ENCODE results near the gene TRAPPC1.

TRAPPC1 gene

DNA sequence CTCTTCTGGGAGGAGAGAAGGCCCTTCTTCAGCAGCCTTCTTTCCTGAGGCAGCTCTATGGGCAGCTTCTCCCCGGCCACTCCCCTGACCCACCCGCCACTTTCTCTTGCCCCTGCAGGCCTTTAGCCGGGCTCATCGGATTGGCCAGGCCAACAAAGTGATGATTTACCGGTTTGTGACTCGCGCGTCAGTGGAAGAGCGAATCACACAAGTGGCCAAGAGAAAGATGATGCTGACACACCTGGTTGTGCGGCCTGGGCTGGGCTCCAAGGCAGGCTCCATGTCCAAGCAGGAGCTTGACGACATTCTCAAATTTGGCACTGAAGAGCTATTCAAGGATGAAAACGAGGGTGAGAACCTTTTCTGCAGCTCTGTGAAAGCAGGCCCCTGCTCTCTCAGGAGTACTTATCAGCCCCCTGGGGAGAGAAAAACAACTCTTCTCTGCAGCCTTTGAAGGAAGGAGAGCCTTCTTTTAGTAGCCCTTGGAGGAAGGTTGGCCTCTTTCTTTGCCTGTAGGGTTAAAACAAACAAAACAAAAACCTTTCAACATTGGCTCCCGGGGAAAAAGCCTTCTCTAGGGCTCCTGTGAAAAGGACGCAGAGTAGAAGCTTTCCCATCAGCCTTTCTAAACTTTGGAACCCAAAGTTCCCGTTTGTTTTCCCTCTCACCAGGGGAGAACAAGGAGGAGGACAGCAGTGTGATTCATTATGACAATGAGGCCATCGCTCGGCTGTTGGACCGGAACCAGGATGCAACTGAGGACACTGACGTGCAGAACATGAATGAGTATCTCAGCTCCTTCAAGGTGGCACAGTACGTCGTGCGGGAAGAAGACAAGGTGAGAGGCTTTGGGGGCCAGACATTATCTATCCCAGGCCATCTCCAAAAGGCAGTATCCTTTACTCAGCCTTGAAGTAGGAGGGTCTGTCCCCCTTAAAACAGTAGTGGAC lies 28.3 kb downstream of the TRAPPC1 start:
- no peak for DNase-seq (ENCODE audit: low read depth)

DNA sequence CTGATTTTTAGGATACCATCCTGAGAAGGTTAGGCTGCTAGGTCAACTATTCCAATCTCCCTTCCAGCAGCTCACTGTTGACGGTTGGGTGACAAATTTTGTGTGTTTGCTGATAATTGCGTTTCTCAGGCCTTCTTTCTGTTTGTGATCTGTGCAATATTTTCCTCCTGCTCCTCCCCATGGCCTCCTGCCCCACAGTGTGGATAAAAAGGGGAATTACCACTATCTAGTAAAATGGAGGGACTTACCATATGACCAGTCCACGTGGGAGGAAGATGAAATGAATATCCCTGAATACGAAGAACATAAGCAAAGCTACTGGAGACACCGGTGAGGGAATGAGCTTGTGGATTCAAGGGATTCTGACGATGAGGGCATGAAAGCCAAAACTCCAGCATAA lies 34.0 kb downstream of the TRAPPC1 start:
- peak; percentile 75 for DNase-seq (ENCODE audit: low read depth)

DNA sequence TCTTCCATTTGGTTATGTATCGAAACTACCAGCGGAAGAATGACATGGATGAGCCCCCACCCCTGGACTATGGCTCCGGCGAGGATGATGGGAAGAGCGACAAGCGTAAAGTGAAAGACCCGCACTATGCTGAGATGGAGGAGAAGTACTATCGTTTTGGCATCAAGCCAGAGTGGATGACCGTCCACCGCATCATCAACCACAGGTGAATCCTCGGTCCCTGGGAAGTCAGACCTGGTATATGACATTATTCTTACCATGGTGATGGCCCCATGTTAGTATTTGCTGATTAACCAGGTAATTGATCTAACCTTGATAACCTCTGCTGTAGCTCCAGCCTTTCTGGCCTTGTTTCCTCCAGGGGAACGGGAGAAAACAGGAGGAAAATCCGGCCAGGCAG lies 34.7 kb downstream of the TRAPPC1 start:
- no peak for DNase-seq (ENCODE audit: low read depth)

DNA sequence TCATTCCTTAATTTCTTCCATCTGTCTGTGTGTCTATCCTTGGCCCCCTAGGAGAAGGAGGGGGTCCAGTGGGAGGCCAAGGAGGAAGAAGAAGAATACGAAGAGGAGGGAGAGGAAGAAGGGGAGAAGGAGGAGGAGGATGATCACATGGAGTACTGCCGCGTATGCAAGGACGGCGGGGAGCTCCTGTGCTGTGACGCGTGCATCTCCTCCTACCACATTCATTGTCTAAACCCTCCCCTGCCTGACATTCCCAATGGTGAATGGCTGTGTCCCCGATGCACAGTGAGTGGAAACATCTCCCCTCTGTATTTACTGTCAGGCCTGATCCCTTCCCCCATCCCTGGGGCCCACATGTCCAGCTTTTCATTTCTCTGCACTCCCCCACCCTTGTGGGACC lies 36.9 kb downstream of the TRAPPC1 start:
- DNase-seq (ENCODE audit: low read depth), result no peak

DNA sequence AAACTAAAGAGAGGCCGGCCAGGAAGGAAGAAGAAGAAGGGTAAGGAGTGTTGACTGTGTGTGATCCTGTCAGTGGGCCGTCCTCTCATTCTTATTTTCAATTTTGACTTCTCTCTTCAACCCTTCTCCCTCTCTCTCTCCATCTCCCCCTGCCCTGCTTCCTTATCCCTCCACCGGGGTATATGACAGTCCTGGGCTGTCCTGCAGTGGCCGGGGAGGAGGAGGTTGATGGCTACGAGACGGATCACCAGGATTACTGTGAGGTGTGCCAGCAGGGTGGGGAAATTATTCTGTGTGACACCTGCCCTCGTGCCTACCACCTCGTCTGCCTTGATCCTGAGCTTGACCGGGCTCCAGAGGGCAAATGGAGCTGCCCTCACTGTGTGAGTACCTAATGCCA lies 37.5 kb downstream of the TRAPPC1 start:
- no peak for DNase-seq (ENCODE audit: low read depth)

DNA sequence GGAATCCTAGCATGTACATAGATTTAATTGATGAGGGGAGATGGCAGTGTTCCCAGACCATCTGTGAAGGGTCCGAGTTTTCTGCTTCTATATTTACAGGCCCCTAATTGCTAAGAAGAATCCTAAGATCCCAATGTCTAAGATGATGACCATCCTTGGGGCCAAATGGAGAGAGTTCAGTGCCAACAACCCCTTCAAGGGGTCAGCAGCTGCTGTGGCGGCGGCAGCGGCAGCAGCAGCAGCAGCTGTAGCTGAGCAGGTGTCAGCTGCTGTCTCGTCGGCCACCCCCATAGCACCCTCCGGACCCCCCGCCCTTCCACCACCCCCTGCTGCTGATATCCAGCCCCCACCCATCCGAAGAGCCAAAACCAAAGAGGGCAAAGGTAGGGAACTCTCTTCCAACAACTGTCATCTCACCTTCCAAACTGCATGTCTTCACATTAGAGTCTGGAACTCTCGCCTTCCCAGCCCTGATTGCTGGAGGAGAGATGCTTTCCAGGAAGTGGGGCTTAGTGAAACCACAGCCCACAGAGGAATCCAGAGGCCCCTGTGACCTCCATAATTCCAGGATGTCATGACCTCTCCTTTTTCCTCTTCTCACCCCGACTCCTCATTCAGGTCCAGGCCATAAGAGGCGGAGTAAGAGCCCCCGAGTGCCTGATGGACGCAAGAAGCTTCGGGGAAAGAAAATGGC lies 38.4 kb downstream of the TRAPPC1 start:
- DNase-seq (ENCODE audit: low read depth), result no peak

DNA sequence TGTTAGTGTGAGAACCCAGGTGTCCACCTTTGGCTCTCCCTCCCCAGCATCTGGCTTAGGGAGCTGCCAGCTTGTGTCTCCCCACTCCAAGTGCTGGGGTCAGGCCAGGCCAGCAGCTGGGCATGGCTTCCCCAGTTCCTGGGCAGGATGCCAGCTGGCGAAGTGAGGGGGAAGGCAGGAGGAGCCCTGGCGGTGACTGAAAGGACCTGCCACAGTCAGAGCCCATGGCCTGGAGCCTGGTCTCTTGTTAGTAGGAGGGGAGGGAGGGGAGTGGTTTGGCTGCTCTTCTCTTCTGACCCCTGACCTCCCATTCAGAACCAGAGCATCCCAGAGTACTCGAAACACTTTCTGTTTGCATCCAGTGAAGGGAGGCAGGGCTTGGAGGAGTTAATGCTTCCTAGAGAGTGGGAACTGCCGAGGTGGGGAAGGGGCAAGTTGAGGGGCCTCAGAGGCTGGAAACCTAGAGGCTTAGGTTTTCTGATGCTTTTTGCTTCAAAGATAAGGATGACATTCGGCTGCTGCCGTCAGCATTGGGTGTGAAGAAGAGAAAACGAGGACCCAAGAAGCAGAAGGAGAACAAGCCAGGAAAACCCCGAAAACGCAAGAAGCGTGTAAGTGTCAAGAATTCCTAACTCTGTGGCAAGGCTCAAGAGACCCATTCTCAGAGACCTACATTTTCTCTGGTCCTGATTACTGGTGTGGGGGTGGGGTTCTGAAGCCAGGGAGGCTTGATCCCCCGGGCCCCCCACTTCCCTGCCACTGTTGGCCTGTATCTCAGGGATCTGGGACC lies 42.4 kb downstream of the TRAPPC1 start:
- peak; percentile 79 for DNase-seq (ENCODE audit: low read depth)

DNA sequence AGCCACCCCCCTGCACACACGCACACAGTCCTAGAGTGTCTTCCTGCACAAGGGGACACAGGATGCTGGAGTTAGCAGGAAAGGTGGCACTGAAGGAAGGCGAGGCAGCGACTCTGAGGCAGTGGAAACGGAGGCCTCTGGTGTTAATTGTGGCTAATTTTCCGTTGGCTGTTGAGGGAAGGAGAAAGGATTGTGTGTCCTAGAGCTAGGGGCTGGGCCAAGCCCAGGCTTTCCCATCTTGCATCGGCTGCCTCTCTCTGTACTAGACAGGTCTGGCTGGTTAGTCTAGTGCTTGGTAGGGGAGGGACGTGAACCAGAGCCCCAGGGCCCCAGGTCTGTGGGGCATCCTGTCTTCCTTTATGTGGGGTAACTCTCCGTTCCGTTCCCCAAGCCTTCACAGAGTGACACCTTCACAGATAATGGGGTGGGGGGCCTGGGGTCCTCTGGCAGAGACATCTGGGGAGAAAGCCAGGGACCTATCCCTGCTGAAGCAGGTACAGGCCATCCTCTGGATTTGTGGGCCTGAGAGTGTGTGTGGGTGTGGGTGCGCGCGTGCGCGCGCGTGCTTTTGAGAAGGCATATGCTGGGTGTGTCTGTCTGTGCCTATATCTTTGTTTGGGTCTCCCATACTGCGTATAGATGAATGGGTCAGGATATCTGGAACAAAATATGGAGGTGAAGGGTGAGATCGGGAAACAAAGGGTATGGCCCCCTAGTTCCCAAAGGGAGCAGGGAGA lies 43.4 kb downstream of the TRAPPC1 start, which contains the start of gene CHD3:
CHD3 (plus strand) TSS at position 606 of the 737 bp plus-strand sequence. CDS start 212 bp downstream, outside the sequence.
- DNase-seq (ENCODE audit: low read depth), result peak; percentile 46

DNA sequence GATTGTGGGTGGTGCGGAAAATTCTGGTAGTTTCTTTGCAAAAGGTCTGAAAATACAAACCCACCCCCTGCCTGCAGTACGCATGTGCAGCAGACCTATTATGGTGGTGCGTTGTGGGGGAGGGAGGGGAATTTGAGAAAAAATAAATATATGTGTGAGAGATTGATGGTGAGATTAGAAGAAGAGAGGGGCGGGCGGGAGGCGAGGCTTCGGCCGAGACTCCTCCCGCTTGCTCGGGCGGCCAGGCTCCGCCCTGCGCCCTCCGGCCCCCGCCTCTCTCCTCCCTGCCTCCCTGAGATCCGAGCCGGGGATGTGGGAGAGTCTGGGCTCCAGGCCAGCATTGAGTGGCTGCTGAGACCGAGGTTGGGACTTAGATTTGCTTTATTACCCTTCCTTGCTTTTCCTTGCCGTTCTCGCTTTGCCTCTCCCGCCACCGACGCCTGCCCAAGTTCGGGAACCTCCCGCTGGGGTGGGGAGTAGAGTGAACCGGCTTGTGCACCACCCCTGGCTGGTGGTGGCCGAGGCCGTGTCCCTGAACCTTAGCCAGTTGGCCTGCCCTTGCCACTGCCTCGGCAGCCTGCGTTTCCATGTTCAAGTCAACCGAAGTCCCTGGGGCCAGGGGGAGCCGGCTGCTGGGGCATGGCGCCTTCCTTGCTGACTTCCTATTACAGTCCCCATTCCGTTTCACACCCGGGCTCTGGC lies 44.1 kb downstream of the TRAPPC1 start:
- peak; percentile 97 for DNase-seq (ENCODE audit: low read depth)

DNA sequence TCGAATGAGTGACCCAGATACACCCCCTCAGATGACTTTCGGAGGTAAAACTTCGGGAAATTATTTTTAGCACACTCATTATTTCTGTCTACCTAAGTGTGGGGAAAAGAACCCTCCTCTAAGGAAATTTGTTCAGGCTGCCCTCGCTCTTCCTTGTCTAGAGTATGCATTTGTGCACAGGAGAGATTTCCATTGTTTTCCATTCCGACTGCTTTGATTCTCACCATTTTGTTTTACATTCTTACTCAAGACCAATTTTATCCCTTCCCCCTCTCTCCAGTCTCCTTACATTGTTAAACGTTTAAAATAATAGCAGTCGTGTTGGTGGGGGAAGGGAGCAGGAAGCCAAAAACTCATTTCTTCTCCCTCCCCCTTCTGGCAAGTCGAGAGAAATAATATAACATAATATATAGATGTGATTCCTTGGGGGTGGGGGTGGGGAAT lies 44.7 kb downstream of the TRAPPC1 start:
- DNase-seq (ENCODE audit: low read depth), result no peak

DNA sequence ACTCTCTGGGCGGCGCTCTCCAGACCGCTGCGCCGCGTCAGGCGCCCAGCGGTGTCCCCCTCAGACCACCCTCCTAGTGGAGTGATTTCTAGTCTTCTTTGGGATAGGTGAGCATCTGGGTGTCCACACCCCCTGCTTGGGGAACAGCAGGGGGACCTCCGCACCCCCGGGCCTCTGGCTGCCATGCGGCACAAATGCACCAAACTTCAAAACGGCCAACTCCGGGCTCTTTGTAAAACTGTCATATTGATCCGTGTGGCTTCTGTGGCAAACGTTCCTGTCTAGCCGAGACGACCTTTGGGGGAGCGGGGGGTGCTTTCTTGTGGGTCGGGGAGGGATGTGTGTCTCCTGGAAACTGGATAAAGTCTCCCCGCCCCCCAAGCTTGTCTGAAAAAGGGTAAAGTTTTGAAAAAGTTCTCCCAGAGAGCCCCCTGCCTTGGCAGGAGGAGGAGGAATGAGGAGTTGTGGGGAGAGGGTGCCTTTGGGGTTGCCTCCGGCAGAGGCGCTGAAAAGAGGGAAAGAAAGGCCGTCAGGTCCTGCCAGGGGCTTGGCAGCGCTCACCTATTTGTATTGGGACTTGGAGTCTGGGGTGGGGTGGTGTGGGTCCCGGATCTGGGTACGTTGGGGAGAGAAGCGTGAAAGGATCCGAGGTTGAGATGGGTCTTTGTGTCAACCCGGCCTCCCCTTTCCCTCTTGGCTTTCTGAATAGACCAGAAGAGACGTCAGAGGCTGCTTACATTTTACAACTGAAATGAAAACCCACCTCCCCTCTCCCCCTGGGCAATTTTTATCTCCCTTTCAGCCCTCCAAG lies 45.3 kb downstream of the TRAPPC1 start:
- DNase-seq (ENCODE audit: low read depth), result no peak

DNA sequence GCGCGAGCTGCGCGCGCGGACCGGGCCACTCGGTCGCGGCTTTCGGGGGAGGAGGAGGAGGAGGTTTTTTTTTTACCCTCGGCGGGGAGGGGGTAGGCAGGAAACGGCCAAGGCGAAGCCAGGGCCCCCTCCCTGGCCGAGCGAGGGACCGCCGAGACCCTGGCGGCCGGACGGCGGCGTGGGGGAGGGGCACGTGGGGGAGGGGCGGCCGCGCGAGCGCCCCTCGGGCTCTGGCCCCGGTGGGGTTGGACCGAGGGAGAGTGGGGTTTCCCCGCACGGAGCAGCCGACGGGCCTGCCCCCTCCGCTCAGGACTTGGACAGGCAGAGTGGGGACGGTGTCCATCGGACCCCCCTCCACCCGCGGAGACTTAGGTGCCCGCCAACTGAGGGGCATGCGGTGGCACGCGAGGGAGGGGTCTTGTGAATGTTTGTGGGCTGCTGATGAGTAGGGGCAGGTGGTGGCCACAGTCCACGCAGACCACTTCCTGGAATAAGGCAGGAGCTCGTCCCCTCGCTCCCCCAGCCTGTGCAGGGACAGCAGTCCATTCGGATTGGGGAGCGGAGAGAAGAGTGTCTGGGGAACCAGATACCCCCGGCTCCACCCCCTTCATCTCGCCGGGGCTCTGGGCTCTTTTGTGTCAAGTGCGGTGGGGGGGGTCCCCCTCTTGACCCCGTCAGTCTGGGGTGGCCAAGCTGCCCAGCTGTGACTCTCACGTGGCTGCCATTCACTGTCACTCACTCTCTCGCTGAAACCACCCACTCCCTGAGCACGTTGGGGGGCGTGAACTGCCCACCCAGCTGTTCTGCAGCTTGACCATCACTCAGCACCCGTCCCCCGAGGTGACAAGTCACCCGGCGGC lies 46.1 kb downstream of the TRAPPC1 start:
- no peak for DNase-seq (ENCODE audit: low read depth)

DNA sequence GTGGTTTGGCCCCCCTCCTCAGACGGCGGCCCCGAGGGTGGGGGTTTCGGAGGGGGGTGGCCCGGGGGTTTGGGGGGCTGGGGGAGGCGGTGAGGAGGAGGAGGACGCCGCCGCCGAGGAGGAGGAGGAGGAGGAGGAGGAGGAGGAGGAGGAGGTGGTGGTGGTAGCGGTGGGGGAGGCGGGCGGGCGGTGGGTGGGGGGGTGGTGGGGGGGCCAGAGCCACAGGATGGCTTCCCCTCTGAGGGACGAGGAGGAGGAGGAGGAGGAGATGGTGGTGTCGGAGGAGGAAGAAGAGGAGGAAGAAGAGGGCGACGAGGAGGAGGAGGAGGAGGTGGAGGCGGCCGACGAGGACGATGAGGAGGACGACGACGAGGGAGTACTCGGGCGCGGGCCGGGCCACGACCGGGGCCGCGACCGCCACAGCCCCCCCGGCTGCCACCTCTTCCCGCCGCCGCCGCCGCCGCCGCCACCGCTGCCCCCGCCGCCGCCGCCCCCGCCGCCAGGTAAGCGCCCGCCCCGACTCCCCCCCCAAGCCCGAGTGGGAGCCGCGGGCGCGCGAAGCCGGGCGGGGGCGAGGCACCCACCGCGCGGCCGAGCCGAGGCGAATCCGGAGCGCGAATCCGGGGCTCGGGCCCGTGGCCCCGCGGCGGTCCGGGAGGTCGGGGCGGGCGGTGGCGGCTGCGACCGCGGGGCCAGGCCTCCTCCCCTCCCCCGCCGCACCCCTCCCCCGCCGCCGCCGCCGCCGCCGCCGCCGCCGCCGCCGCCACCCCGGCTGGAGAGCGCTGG lies 47.0 kb downstream of the TRAPPC1 start:
- no peak for DNase-seq (ENCODE audit: low read depth)

DNA sequence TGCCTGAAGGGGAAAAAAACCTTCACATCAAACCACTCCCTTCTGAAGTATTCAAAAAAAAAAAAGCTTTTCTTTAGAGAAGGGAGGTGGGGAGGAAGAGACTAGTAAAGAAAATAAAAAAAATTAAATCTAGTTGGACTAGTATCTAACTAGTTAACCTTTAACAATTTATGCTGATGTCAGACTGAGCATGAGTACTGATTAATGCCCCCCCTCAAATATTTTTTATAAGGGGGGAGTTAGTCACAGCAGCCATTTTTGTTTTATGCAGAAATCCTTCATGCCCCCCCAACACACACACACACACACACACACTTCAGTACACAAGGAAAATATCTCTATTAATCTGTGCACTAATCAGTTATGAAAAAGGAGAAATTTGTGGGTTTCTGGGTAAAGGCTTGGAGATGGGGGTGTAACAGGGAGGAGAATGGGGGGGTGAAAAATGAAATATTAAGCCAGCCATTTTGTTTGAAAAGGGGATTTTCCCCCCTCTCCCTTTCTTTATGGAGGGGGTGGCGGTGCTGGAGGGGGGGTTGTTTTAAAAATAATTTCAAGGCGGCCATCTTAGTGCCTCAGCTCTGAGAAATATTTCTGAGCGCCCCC lies 47.9 kb downstream of the TRAPPC1 start:
- peak; percentile 49 for DNase-seq (ENCODE audit: low read depth)

DNA sequence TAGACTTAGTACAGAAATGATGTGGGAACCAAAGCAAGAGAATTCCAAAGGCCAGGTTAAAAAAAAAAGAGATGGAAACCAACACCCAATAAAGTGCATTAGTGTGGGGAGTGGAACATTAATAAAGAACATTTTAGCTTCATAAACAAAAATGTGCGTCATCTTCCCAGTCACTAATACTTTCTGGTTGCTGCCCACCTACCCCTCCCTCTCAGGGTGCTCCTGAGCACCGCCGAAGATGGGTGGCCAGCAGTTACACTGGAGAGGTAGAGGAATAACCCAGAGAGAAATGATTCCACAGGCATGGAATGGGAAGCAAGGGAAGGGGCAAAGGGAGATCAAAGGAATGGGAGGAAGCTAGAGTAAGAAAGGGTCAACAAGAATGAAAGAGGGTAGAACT lies 49.1 kb downstream of the TRAPPC1 start:
- peak; percentile 31 for DNase-seq (ENCODE audit: low read depth)

DNA sequence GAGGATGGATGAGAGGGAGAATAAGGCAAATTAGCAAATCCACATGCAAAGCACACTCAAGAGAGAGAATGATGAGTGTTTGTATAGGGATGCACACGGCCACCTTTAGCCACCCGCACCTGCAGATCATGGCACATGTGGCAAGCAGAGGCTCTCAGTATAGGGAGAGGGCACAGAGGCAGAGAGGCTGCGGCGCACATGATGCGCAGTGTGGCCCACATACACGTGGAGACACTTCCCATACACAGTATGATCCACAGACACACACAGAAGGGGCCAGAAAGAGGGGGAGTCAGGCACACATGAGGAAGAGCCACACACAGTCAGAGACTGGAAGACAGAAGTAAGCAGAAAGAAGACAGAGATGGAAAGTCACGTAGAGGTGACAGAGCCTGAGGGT lies 49.7 kb downstream of the TRAPPC1 start:
- DNase-seq (ENCODE audit: low read depth), result no peak

DNA sequence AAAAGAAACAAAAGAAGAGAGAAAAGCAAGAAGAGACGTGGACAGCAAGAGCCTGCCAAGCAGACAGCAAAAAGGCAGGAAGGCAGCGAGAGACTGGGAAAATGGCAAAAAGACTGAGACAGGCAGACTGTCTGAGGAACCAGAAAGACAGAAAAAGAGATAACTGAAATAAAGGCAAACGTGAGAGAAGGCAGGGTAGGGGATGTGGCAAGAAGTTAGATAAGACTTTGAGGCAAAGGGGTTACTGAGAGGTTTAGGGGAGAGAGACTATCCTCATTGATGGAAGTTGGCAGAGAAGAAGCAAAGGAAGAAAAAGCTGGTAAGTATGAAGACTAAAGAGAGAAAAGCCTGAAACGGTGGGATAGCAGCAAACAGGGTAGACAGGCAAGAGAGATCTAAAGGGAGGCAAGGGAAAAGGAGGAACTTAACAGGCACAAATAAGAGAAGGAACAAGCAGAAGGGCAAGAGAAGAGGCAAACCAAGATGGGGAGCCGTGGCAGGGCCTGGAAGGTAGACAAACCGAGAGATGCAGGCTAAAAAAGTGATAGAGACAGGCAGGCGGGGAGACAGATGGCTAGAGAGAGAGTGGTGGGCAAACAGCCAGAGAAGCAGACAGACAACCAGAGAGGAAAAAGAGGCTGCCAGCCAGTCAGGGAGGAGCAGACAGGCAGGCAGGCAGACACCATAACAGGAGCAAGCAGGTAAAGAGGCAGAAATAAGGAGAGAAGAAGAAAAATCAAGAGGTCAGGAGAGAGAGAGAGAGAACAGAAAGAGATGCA lies 50.3 kb downstream of the TRAPPC1 start:
- DNase-seq (ENCODE audit: low read depth), result peak; percentile 34
